ENCODE measurements around the gene CDC42EP2.

The CDC42EP2 gene, protein sequence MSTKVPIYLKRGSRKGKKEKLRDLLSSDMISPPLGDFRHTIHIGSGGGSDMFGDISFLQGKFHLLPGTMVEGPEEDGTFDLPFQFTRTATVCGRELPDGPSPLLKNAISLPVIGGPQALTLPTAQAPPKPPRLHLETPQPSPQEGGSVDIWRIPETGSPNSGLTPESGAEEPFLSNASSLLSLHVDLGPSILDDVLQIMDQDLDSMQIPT

DNA sequence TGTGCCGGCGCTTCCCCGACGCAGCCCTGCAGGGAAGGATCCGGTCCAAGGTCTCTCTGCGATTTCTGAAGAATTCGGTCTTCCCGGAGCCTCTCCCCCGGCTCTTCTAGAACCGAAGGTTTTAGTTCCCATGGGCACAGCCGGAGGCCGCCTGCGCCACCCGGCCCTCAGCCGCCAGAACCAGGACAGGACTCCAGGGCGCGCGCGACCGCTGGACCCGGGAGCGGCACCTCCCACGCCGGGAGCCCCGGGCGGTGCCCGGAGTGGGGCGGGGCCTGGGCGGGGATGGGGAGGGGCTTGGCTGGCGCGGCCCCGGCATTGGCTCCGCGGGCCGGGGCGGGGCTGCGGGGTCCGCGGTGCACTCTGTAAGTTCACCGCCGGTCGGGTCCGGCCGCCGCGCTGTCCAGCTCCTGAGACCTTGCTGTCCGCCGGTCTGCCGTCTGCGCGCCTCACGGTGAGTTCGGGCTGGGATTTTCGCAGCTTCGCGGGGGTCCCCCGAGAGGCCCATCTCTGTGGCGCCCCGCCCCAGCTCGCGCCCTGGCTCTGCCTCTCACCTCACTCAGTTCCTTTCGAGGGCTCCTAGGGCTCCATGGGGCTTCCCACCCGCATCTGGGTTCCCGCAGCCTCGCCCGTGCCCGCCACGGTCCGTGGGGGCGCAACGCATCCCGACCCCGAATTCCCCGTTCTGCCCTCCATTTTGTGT, at the start of gene CDC42EP2:
TSS of gene CDC42EP2 (plus strand) at position 366 of the 703 bp plus-strand sequence. CDS start 6,033 bp downstream, outside the sequence.
- peak; percentile 62 for DNase-seq (ENCODE audit: low read depth)

DNA sequence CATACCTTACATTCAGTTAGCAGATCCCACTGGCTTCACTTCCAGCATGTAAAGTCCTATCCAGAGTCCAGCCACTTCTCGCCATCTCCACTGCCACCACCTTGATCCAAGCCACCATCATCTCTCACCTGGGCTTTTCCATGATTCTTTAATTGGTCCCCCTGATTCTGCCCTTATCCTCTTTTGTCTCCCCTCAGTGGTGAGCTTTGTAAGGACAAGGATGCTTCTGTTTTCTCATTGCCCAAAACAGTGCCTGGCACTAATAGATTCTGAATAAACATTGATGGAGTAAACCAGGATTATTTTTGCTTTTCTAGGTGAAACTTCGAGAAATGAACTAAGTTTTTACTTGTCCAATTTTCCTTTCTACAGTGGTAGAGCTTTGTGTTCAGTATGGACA, 48.5 kb upstream of the CDC42EP2 start:
- no peak for DNase-seq (ENCODE audit: low read depth)

DNA sequence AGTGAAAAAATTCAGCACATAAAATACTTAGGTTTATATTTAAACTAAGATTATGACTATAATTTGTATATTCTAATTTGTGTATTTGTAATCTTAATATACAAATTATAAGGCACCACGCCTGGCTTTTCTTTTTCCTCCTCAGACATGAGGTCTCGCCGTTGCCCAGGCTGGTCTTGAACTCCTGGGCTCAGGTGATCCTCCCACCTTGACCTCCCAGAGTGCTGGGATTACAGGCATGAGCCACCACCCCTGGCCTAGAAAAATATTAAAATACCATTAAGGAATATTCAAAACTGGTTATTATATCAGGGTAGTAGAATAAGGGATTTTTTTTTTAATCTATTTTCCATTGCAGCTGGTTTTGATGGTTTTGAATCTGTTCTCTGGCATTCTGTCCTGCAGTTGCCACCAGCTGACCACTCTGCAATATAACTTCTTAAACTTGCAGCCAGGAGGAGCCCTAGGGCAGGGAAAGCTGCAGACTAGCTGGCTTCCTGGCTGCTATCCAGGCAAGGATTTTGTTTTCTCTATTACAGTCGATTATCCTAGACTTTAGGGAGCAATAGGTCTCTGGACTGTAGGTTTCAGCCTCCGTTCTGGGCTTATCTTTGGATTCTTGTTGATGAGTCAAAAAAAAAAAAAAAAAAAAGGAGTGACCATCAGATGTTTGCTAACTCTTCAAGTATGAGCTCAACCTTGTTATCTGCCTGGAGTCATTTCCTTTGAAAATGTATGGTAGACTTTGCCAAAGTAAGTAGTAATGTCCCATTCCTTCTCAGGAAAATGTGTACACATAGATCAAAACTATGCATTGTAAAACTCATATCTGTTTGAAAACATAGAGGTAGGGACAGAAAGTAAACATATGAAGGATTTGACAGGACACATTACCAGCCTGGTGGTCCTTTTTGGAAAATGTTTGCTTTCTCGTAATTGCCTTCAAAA, 39.7 kb upstream of the CDC42EP2 start:
- DNase-seq (ENCODE audit: low read depth) = no peak

DNA sequence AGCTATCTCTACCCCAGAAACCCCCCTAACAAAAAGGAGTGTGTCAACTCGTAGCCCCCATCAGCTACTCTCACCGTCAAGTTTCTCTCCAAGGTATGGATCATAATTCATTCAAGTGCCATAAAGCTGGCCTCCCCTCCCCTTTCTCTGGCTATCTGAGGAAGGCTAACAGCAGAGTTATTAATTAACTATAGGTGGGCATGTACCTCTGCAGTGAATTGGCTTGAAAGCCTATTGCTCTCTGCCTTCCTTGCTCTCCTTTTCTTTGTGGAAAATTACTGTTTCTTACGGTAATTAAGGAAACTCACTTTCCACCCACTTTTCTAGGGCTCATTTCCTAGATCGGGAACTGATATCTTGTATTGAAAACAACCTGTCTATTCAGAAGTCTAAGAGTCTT, 38.8 kb upstream of the CDC42EP2 start:
- no peak for DNase-seq (ENCODE audit: low read depth)

DNA sequence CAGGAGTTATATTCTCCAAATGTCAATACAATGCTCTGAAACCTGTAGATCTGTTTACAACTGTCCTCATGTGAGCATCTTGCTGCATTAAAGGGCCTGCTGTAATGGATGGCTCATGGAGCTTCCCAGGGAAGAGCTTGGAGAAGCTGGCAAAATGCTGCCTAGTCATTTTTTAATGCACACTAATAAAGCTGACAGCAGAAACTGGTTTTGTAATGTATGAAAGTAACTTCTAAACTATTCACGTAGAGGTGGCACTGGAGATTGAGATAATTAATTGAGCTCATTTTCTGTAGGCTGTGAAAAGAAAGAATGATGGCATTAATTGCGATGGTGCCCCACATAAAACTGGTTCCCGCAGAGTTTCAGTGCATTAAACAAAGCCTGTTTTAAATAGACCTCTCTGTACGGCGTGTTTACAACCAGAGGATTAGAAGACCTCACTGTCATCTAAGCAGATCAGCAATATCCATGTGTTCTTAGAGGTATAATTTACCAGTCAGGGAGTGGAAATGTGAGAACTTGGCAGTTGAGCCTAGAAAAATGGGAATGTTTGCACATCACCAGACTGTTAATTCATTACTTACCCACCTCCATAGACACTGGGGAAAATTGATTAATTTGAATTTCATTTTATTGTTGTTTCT, 36.9 kb upstream of the CDC42EP2 start:
- DNase-seq (ENCODE audit: low read depth) = no peak

DNA sequence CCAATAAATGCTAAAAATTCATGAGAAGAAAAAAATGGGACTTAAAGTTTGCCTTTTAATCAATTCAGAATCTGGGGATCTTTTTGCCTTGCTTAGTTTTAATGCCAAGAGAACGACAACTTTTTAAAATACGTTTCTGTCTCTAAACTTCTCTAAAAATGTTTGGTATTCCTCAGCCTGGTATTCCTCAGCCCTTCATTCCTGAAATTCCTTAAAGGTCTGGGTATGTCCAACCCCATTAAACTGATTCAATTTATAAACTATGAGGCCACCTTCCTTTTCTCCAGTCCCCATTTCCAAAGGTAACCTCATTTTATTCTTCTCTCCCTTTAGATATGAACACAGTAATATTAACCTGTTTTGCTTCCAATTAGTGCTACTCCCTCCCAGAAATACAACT, 36.3 kb upstream of the CDC42EP2 start:
- DNase-seq (ENCODE audit: low read depth) = no peak

DNA sequence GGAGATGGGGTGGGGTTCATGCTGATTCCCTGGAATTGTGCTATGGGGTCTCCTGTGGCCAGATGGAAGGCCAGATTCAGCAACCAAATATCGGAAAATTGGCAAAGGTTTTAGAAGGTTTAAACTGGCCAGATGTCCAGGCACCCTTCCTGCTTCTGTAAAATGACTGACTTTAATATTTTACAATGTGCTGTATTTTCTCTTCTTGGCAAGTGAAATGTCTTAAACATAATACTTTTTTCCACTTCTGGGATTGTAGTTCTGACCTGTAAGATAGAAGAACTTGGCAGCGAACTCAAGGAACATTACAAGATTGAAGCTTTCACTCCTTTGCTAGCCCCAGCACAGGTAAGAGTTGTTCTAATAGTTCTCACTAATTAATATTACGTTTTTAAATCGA, 35.4 kb upstream of the CDC42EP2 start:
- no peak for DNase-seq (ENCODE audit: low read depth)

DNA sequence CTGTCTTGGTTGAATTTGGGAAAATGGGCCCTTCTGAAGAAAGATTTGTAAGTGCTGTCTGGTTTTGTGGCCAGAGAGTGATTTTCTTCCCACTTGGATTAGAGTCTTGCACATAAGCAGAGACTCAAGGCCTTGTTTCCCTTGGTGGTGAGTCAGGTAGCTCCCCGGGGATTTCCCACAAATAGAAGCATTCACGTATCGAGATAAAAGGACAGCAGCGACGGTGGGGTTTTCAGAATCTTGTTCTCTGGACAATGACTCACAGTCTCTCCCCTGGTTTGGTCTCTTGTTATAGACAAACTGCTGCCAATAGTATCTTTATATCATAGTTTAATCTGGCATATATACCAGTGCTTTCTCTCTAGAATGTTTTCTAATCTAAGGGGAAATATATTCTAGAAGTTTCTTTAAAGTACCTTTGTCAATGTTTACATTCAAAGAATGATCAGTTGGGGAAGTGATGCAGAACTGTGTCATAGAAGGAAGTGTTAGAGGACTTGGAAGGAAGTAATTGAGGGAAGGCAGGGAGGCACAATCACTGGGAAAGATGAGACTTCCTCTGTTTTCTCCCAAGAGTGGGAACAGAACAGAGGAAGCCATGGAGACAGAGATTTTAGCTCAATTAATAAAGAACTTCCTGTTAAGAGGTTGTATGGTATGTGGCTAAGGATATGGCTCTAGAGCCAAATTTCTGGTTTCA, 34.8 kb upstream of the CDC42EP2 start:
- peak; percentile 7 for DNase-seq (ENCODE audit: low read depth)

DNA sequence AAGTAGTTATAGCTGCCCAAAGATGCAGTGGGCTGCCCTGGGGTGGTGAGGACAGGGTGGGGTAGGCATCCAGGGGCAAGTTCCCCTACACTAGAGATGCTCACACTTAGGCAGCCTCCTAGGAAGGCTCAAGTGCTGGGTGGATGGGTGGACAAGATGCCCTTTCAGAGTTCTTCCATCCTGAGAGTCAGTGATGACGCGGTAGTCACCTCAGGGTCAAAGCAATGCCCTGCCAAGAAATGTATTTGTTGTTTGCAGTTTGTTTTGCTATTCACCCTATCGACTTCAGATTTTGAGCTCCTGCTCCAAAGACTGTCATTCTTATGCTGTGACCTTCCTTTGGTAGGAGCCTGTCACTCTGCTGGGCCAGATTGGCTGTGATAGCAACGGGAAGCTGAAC, 34.0 kb upstream of the CDC42EP2 start:
- DNase-seq (ENCODE audit: low read depth) = no peak

DNA sequence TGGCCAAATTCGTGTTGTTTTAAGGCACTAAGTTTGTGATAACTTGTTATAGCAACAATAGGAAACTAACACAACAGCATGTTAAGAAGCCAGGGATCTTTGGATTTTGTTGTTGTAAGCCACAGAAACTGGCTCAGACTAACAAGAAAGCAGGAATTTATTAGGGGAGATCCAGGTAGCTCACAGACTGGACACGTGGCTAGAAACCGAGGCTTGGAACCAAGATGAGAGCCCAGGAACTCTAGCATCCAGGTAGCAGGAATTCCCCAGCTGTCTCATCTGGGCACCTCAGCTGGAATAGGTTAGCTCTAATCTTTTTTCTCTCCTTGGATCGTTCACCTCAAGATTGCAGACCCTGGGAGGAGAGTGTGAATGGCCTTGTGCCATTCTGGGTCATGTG, 28.0 kb upstream of the CDC42EP2 start:
- DNase-seq (ENCODE audit: low read depth) = no peak

DNA sequence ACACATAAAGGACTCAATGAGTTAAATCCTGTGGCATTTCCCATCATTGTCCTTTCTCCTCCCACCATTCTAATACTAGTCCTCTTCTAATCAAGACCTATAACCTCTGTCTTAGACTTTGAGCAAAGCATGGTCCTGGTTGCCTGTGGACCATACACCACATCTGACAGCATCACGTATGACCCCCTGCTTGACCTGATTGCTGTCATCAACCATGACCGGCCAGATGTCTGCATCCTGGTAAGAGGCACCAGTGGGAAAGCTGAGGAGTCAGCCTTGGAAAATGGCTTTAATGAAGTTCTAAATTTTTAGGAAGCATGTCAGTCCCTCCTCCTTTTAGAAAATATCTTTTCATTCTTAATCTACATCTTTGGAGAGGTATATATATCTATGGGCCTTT, 27.1 kb upstream of the CDC42EP2 start:
- no peak for DNase-seq (ENCODE audit: low read depth)

DNA sequence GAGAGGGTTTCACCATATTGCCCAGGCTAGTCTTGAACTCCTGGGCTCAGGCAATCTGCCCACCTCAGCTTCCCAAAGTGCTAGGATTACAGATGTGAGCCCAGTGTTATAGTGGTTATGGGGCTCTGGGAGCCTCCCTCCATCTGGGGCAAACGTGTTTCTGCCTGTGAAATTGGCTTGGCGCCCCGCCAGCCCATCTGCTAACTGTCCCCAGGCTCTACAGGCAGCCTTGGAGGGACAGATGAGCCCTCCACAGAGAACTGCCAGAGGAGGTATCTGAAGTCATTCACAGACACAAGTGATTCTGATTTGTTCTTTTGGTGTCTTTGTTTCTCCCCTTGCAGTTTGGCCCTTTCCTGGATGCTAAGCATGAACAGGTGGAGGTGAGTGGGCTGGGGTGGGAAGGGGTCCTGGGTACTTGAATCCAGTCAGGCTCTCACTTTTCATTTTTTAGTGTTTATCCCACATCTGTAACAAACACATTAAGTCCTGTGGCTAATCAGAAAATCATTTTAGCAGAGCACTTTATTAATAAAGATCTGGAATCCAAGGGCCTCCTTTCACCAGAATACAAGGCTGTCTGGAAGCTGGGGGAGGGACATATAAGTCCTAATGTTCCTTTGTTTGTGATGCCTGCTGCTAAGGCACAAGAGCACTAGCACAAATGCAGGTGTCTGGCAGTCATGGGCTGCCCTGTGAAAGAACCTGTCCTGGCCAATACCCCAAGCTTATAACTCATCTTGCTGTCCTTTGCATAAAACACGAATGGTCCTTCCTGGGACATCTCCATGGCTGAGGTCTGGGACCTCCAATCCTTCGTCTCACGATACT, 25.7 kb upstream of the CDC42EP2 start:
- no peak for DNase-seq (ENCODE audit: low read depth)

DNA sequence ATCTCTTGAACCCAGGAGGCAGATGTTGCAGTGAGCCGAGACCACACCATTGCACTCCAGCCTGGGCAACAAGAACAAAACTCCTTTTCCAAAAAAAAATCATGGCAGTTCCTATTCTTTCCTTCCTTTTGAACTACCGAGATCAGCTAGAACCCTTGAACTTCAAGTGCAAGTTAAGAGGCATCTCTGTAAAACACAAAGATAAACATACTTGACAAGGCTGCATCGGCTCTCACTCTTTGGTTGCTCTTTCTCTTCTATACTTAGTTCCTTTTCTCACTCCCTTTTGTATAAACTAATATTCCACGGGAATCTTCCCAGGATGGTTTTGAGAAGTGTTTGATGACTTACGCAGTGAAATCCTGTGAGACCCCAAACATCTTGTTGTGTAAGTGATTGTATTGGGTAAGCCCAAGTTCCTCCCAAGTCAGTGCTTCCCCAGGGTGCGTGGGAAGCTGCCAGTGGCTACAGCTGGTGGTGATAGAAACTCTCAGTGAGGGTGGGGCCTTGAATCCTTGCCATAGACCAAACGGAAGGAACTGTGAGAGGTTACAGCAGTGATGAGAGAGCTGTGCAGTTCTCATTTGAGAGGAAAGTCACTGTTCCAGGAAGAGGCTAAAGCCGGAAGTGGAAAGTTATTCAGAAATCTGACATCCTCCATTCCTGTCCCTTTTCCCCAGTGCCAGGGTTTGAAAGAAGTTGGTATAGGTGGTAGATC, 24.1 kb upstream of the CDC42EP2 start:
- DNase-seq (ENCODE audit: low read depth) = no peak

DNA sequence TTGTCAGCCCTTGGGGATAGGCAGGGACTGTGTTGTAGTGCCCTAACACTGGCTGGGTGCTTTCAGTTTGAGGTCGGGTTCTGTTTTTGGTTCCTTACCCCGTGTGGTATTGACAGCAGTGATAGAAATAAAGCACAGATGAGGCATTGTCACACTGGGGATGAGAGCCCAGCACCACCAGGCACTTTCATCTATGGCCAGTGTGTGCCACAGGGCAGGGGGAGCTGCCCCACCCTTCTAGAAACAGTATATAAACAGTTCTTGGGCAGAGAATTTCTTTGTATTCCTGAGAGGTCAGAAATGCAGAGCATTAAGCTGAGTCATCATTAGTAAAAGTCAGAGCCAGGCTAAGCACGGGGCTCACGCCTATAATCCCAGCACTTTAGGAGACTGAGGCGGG, 23.1 kb upstream of the CDC42EP2 start:
- no peak for DNase-seq (ENCODE audit: low read depth)

DNA sequence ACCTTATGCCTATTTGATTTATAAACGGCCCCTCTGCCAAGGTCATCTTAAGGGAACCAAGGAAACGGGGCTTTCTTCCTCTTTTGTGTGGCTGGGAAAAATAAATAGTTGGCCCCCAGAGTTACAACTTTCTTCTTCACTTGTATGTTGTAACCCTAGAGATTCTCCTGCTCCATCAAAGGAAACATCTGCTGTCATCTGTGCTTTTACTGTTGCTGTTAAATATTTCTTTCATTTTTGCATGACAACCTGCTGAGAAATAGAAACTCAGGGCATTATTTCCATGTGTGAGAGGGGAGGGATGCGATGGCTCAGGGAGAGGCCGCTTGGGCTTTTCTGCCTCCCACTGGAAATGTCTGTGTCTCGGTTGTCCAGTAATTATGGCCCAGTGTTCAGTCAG, 21.8 kb upstream of the CDC42EP2 start:
- no peak for DNase-seq (ENCODE audit: low read depth)

DNA sequence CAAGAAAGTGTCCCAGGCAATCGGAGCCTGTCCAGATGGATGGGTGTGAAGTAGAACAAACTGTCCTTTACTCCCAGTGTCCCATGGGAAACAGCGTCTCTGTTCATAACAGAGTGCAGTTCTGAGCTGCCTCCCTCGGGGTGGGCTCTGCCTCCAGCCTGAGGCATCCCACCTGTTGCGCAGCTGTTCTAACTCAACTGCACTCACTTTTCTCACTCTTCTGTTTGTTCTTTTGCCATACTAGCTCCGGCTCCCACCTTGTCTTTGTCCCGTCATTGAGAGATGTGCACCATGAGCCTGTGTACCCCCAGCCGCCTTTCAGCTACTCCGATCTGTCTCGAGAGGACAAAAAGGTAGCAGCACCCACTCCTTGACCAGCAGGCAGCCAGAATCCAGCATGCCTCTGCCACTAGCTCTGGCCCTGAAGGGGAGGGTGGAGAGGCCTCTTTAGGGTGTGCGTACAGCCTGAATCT, 20.7 kb upstream of the CDC42EP2 start:
- DNase-seq (ENCODE audit: low read depth) = no peak

DNA sequence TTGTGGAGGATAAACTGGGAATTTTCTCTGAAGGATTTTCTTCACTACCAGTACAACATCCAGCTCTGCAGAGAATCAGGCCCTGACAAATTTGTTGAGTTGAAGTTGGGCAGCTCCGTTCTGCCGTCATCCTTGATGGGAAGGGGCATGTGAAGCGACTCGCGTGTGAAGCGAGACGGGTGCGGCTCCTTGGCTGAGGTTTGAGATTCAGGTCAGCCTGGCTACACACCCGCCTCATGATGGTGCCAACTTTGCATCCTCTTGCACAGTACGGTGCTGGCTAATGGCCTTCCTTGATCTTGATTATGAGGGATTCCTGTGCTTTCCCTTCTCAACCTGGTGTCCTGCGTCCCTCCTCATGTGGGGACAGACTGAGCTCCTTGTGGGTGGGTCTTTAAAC, 19.7 kb upstream of the CDC42EP2 start:
- DNase-seq (ENCODE audit: low read depth) = no peak

DNA sequence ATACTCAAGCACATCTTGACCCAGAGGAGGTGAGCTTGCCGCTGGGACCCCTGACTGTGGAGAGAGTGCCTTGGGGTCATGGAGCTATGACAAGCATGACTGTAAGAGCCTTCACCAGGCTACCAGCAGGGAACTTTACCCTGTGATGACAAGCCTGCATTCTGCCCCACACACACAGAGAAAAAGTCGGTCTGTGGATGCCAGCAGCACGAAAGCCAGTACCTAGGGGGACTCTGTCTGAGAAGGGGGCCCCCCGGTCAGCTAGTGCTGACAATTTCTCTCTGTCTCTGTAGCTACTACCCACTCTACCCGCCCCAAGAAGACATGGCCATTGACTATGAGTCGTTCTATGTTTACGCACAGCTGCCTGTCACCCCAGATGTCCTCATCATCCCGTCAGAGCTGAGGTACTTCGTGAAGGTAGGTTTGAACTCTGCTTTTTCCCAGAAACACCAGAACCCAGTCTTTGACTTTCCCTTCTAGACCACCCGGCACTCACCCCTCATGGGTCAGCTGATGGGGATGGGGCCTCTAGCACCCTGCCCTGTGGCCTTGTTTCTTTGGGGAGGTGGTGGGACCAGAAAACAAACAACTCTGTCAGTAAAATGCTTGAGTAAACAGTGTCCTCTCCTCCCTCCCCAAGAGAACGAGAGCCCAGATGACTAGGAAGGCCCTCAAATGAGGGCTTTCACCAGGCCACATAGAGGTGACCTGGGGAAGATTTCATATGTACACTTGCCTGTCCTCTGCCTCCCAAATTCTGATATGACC, 18.9 kb upstream of the CDC42EP2 start:
- no peak for DNase-seq (ENCODE audit: low read depth)

DNA sequence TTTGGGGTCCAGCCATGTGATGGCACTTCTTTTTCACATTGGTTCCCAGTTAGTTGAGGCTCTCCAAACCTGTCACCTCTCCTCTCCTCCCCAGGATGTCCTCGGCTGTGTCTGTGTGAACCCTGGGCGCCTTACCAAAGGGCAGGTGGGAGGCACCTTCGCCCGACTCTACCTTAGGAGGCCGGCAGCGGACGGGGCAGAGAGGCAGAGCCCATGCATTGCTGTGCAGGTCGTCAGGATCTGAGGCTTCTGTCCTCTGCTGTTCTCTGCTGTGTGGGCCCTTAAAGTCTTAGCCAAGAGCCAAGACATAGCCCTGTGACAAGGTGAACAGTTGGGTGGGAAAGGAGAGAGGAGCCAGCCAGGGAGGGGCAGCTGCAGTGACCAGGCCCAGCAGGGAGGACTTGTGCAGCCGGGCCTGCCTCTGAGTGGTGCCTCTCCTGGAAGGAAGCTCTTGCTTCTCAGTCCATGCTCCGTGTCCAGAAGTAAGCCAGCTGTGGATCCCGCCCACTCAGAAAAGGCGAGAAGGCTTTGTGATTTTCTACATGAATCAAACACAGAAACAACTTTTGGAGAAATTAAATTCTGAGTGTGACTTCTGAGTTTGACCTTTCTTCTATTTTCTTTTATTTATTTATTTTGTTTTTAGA, 17.5 kb upstream of the CDC42EP2 start:
- no peak for DNase-seq (ENCODE audit: low read depth)
